Fibroblast of pulmonary artery (primary cell): ENCODE data around the gene KPNA4.
"Not testable (repeated sequence)": the region's sequence is repeated elsewhere in the genome, so short reads cannot be mapped to it uniquely, and the experiment has no call there.

Source experiments
- DNase-seq: peaks from one replicate; pipeline ENCODE4 v3.0.0-alpha.2; 2010; ENCODE audit warnings: low read depth
- H3K4me3 ChIP-seq: replicated peaks from 2 replicates; pipeline ENCODE4 v1.5.1; 2011; ENCODE audit warnings: low read depth, mild to moderate bottlenecking, control low read depth, low read length, moderate library complexity
- CTCF ChIP-seq: IDR thresholded peaks from 2 replicates; pipeline ENCODE4 v1.5.1; 2011; ENCODE audit warnings: mild to moderate bottlenecking, control low read depth, low read length, inconsistent platforms; ENCODE audit errors: missing control alignments

KPNA4 gene

GRCh38 chr3:160545504-160545871 is 19.9 kb downstream of the KPNA4 start:
- H3K4me3 ChIP-seq, result no peak overlapping the region
- no peak for TF ChIP-seq CTCF
- no peak for DNase-seq

GRCh38 chr3:160544844-160545503 is 20.4 kb downstream of the KPNA4 start:
- DNase-seq, result peak; percentile 35
- TF ChIP-seq CTCF, result no peak

GRCh38 chr3:160540551-160540950 is 24.8 kb downstream of the KPNA4 start:
- no peak overlapping the region for H3K4me3 ChIP-seq
- TF ChIP-seq CTCF, result no peak
- DNase-seq, result no peak

More at GRCh38 chr3:160544844-160545503, 20.4 kb downstream of the KPNA4 start:
- no peak overlapping the region for H3K4me3 ChIP-seq

GRCh38 chr3:160538895-160539294 is 26.5 kb downstream of the KPNA4 start:
- TF ChIP-seq CTCF, result no peak
- H3K4me3 ChIP-seq, result no peak overlapping the region
- DNase-seq, result no peak

- TF ChIP-seq CTCF, result no peak
- no peak for DNase-seq
- no peak overlapping the region for H3K4me3 ChIP-seq
These were observed 27.6 kb downstream of the KPNA4 start for GRCh38 chr3:160537729-160538128.

- H3K4me3 ChIP-seq, result no peak overlapping the region
- TF ChIP-seq CTCF, result no peak
- no peak for DNase-seq
These were observed 33.0 kb downstream of the KPNA4 start for GRCh38 chr3:160532371-160532770.

GRCh38 chr3:160531311-160531710 is 34.1 kb downstream of the KPNA4 start:
- TF ChIP-seq CTCF, result no peak
- no peak overlapping the region for H3K4me3 ChIP-seq
- DNase-seq, result peak; percentile 50

GRCh38 chr3:160516391-160516790 is 49.0 kb downstream of the KPNA4 start:
- H3K4me3 ChIP-seq, DNase-seq: not testable (repeated sequence)
